Measurements from ENCODE around the gene EBI3. TPM values are rescaled to one million over a fixed set of nuclear protein-coding genes. Genes with fewer than 3 reads are reported as not detected.

Gene EBI3
- total RNA-seq, 1 experiment from 2014 or later = not detected

DNA sequence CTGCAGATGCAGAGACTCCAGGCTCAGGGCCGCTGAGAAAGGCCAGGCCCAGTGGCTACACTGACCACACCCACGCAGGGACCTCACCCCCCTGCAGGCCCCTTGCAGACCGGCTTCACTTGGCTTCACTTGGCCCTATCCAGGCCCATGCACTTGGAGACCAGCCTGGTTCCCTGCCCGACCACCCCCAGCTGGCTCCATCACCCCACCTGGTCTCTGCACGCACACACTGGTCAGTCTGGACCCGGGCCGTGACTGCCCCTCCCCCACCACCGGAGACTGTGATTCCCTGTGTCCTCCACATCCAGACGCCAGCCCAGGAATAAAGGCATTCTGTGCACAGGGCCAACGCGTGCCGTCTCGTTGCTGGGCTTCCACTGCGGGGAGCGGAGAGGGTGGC, 4.9 kb upstream of the EBI3 start:
- no peaks in the 10 kb centered on the region for H3K27me3 ChIP-seq (ENCODE audit: insufficient read depth, low read depth)
- no peaks in the 10 kb centered on the region for H3F3A ChIP-seq (ENCODE audit: insufficient read depth, low read depth)
- H2AFZ ChIP-seq = no peak overlapping the region
- DNase-seq = no peak
- TF ChIP-seq EZH2 (IDR thresholded peaks at IDR 0.05; ENCODE audit: low read depth) = no peak
- TF ChIP-seq, protein P1, sequence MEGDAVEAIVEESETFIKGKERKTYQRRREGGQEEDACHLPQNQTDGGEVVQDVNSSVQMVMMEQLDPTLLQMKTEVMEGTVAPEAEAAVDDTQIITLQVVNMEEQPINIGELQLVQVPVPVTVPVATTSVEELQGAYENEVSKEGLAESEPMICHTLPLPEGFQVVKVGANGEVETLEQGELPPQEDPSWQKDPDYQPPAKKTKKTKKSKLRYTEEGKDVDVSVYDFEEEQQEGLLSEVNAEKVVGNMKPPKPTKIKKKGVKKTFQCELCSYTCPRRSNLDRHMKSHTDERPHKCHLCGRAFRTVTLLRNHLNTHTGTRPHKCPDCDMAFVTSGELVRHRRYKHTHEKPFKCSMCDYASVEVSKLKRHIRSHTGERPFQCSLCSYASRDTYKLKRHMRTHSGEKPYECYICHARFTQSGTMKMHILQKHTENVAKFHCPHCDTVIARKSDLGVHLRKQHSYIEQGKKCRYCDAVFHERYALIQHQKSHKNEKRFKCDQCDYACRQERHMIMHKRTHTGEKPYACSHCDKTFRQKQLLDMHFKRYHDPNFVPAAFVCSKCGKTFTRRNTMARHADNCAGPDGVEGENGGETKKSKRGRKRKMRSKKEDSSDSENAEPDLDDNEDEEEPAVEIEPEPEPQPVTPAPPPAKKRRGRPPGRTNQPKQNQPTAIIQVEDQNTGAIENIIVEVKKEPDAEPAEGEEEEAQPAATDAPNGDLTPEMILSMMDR (conservative IDR thresholded peaks at IDR 0.05) = no peak
- POLR2A ChIA-PET (ENCODE audit: unreplicated experiment) = no interaction called here
- no peak overlapping the region for H3K27ac ChIP-seq
- no peaks in the 10 kb centered on the region for H3K9me2 ChIP-seq (ENCODE audit: insufficient read depth)
- H3K36me3 ChIP-seq (ENCODE audit: low read depth) = no peaks in the 10 kb centered on the region
- no peaks in the 10 kb centered on the region for H3K9me3 ChIP-seq (ENCODE audit: insufficient read depth, low read depth)
- H3K4me3 ChIP-seq = no peak overlapping the region
- no peaks in the 10 kb centered on the region for H3K4me1 ChIP-seq (replicated peaks; ENCODE audit: insufficient read depth)
- H3K4me2 ChIP-seq = no peak overlapping the region
- H3K79me2 ChIP-seq (ENCODE audit: low read depth) = no peaks in the 10 kb centered on the region
- BruUV-seq (replicated peaks) = no TSS peak
- CTCF ChIA-PET = no interaction called here
- intact Hi-C loops (cut with micrococcal nuclease; ENCODE audit: unreplicated experiment) = no loop called here
- H4K20me1 ChIP-seq (ENCODE audit: insufficient read depth) = no peaks in the 10 kb centered on the region

DNA sequence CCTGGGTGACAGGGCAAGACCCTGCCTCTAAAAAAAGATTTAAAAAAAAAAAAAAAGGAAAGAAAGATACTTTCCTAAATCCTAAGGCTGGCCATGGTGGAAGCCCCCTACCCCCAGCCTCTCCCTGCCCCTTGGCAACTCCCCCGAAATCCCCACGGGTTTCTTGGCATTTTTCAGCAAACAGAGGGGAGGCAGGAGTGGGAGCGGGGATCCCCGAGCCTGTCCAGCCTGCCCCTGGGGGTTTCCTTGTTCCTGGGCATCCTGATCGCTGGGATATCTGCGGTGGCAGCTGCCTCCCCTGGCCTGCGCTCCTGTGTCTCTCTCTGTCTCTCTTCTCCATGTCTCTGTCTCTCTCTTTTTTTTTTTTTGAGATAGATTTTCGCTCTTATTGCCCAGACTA, 3.4 kb upstream of the EBI3 start:
- no peaks in the 10 kb centered on the region for H3K4me1 ChIP-seq (replicated peaks; ENCODE audit: insufficient read depth)
- H3F3A ChIP-seq (ENCODE audit: insufficient read depth, low read depth) = no peaks in the 10 kb centered on the region
- no peaks in the 10 kb centered on the region for H3K9me2 ChIP-seq (ENCODE audit: insufficient read depth)
- no peak overlapping the region for H2AFZ ChIP-seq
- no peak for DNase-seq
- no peak overlapping the region for H3K4me2 ChIP-seq
- intact Hi-C loops (cut with micrococcal nuclease; ENCODE audit: unreplicated experiment) = no loop called here
- no peaks in the 10 kb centered on the region for H3K79me2 ChIP-seq (ENCODE audit: low read depth)
- H3K4me3 ChIP-seq = no peak overlapping the region
- no peaks in the 10 kb centered on the region for H3K27me3 ChIP-seq (ENCODE audit: insufficient read depth, low read depth)
- no peak for TF ChIP-seq EZH2 (IDR thresholded peaks at IDR 0.05; ENCODE audit: low read depth)
- TF ChIP-seq, protein P1 (conservative IDR thresholded peaks at IDR 0.05) = no peak
- no peaks in the 10 kb centered on the region for H3K9me3 ChIP-seq (ENCODE audit: insufficient read depth, low read depth)
- POLR2A ChIA-PET (ENCODE audit: unreplicated experiment) = no interaction called here
- no peaks in the 10 kb centered on the region for H4K20me1 ChIP-seq (ENCODE audit: insufficient read depth)
- no TSS peak for BruUV-seq (replicated peaks)
- H3K36me3 ChIP-seq (ENCODE audit: low read depth) = no peaks in the 10 kb centered on the region
- no peak overlapping the region for H3K27ac ChIP-seq
- CTCF ChIA-PET = no interaction called here

DNA sequence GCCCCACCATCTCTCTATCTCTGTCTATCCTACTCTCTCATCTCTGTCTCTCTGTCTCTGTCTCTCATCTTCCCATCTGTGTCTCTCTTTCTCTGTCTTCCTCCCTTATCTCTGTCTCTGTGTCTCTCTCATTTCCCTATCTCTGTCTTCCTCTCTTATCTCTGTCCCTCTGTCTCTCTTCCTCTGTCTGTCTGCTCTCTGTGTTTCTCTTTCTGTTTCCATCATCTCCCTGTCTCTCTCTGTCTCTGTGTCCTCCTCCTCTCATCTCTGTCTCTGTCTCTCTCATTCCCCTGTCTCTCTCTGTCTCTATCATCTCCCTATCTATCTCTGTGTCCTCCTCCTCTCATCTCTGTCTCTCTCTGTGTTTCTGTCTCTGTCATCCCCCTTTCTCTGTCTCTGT, 1.6 kb upstream of the EBI3 start:
- intact Hi-C loops (cut with micrococcal nuclease; ENCODE audit: unreplicated experiment) = no loop called here
- Histone ChIP-seq H3K79me2 (ENCODE audit: low read depth) (no peaks in the 10 kb centered on the region), H3K9me2 (ENCODE audit: insufficient read depth) (no peaks in the 10 kb centered on the region), H3K27me3 (ENCODE audit: insufficient read depth, low read depth) (no peaks in the 10 kb centered on the region), H3F3A (ENCODE audit: insufficient read depth, low read depth) (no peaks in the 10 kb centered on the region), H4K20me1 (ENCODE audit: insufficient read depth) (no peaks in the 10 kb centered on the region), H3K4me3 (no peak overlapping the region), H3K4me1 (replicated peaks; ENCODE audit: insufficient read depth) (no peaks in the 10 kb centered on the region), H3K4me2 (no peak overlapping the region), H3K36me3 (ENCODE audit: low read depth) (no peaks in the 10 kb centered on the region), H3K9me3 (ENCODE audit: insufficient read depth, low read depth) (no peaks in the 10 kb centered on the region), H2AFZ (no peak overlapping the region), H3K27ac (no peak overlapping the region)
- TF ChIP-seq EZH2 (IDR thresholded peaks at IDR 0.05; ENCODE audit: low read depth) = no peak
- TF ChIP-seq, protein P1 (conservative IDR thresholded peaks at IDR 0.05) = no peak
- DNase-seq = no peak
- CTCF ChIA-PET = no interaction called here
- no TSS peak for BruUV-seq (replicated peaks)
- POLR2A ChIA-PET (ENCODE audit: unreplicated experiment) = no interaction called here

Measured in PC-9 (cell line).